Panc1 (cell line): ENCODE data around the gene THRAP3.

ENCODE experiments used
- SIN3A ChIP-seq: IDR thresholded peaks from 2 replicates; pipeline ENCODE4 v1.6.1; 2012; ENCODE audit warnings: low read depth, mild to moderate bottlenecking, low read length, moderate library complexity, borderline replicate concordance; ENCODE audit not compliant: insufficient read depth
- TCF7L2 ChIP-seq: IDR thresholded peaks from 2 replicates; pipeline ENCODE4 v1.6.1; 2011; ENCODE audit warnings: mild to moderate bottlenecking, low read depth, low read length, inconsistent platforms
- TF ChIP-seq, protein P1 (sequence below): fragments of 450-650 bp; IDR thresholded peaks from 2 replicates; pipeline ENCODE4 v1.5.1; 2017; ENCODE audit warnings: mild to moderate bottlenecking
- TF ChIP-seq, protein P2 (sequence below), 2 experiments: IDR thresholded peaks; 2 replicates each; pipeline ENCODE4 v1.6.1; 2011 to 2012; ENCODE audit warnings: low read depth in 2 of 2, control low read depth in 1 of 2, low read length in 1 of 2, mild to moderate bottlenecking in 1 of 2, moderate library complexity in 1 of 2; ENCODE audit not compliant: insufficient read depth in 1 of 2

DNA sequence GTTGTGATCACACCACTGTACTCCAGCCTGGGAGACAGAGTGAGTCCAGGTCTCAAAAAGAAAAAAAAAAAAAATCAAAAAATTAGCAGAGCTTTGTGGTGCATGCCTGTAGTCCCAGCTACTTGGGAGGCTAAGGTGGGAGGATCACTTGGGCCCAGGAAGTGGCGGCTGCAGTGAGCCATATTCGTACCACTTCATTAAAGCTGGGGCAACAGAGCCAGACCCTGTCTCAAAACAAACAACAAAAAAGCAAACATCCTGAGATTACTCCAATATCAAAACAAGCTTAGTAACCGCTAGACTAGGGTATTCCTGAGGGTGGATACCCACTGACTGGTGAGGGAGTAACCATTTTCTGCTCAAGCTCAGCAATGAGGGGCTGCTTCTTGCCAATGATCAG, 12.9 kb upstream of the THRAP3 start:
- TF ChIP-seq, protein P1, sequence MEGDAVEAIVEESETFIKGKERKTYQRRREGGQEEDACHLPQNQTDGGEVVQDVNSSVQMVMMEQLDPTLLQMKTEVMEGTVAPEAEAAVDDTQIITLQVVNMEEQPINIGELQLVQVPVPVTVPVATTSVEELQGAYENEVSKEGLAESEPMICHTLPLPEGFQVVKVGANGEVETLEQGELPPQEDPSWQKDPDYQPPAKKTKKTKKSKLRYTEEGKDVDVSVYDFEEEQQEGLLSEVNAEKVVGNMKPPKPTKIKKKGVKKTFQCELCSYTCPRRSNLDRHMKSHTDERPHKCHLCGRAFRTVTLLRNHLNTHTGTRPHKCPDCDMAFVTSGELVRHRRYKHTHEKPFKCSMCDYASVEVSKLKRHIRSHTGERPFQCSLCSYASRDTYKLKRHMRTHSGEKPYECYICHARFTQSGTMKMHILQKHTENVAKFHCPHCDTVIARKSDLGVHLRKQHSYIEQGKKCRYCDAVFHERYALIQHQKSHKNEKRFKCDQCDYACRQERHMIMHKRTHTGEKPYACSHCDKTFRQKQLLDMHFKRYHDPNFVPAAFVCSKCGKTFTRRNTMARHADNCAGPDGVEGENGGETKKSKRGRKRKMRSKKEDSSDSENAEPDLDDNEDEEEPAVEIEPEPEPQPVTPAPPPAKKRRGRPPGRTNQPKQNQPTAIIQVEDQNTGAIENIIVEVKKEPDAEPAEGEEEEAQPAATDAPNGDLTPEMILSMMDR = no peak
- TF ChIP-seq, protein P2, sequence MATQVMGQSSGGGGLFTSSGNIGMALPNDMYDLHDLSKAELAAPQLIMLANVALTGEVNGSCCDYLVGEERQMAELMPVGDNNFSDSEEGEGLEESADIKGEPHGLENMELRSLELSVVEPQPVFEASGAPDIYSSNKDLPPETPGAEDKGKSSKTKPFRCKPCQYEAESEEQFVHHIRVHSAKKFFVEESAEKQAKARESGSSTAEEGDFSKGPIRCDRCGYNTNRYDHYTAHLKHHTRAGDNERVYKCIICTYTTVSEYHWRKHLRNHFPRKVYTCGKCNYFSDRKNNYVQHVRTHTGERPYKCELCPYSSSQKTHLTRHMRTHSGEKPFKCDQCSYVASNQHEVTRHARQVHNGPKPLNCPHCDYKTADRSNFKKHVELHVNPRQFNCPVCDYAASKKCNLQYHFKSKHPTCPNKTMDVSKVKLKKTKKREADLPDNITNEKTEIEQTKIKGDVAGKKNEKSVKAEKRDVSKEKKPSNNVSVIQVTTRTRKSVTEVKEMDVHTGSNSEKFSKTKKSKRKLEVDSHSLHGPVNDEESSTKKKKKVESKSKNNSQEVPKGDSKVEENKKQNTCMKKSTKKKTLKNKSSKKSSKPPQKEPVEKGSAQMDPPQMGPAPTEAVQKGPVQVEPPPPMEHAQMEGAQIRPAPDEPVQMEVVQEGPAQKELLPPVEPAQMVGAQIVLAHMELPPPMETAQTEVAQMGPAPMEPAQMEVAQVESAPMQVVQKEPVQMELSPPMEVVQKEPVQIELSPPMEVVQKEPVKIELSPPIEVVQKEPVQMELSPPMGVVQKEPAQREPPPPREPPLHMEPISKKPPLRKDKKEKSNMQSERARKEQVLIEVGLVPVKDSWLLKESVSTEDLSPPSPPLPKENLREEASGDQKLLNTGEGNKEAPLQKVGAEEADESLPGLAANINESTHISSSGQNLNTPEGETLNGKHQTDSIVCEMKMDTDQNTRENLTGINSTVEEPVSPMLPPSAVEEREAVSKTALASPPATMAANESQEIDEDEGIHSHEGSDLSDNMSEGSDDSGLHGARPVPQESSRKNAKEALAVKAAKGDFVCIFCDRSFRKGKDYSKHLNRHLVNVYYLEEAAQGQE (IDR thresholded peaks at IDR 0.05; ENCODE audit: insufficient read depth in 1 of 2, low read depth in 2 of 2, low read length in 1 of 2) = no peak
- TF ChIP-seq SIN3A (no peak), TCF7L2 (no peak)
